GM12891 (cell line): ENCODE measurements around the gene SMCR8. TPM values are rescaled to one million over a fixed set of nuclear protein-coding genes. Genes with fewer than 3 reads are reported as not detected.

Experiments
- DNase-seq: peaks from one replicate; pipeline ENCODE4 v3.0.0; 2011; ENCODE audit warnings: low spot score; ENCODE audit not compliant: insufficient read length
- FAIRE-seq: peaks from 2 replicates; lab custom pipeline; 2011; peaks lifted over from hg19 to GRCh38; lab: Jason Lieb, UNC
- PAX5 ChIP-seq: IDR thresholded peaks from 2 replicates; pipeline ENCODE4 v1.6.1; 2011; ENCODE audit warnings: low read length, moderate library complexity, mild to moderate bottlenecking; ENCODE audit not compliant: insufficient read depth, severe bottlenecking
- POLR2A ChIP-seq: IDR thresholded peaks from 2 replicates; pipeline ENCODE4 v1.6.1; 2011; ENCODE audit warnings: low read depth, low read length, control low read depth
- POLR2AphosphoS5 ChIP-seq: IDR thresholded peaks from 2 replicates; pipeline ENCODE4 v1.6.1; 2011; ENCODE audit warnings: low read depth, low read length, control low read depth
- POU2F2 ChIP-seq: IDR thresholded peaks from 2 replicates; pipeline ENCODE4 v1.6.1; 2011; ENCODE audit warnings: low read depth, mild to moderate bottlenecking, control low read depth, low read length, moderate library complexity
- SPI1 ChIP-seq: IDR thresholded peaks from 2 replicates; pipeline ENCODE4 v1.6.1; 2011; ENCODE audit warnings: low read depth, low read length, control low read depth
- TAF1 ChIP-seq: IDR thresholded peaks from 2 replicates; pipeline ENCODE4 v1.6.1; 2011; ENCODE audit warnings: low read depth, low read length, control low read depth
- polyA plus RNA-seq: library from polyadenylated mRNA; unstranded; fragments of >200 nt; gene quantifications from one replicate; pipeline ENCODE4 v1.2.1, GENCODE V29; 2012; ENCODE audit warnings: low read depth, missing spikeins, inconsistent platforms; ENCODE audit not compliant: missing spikeins

Gene SMCR8
- 7.8 TPM for polyA plus RNA-seq

- FAIRE-seq (peak; percentile 98), DNase-seq (peak; percentile 89)
- peak; percentile 35 for TF ChIP-seq PAX5
- TF ChIP-seq POLR2A: peak; percentile 64
- TF ChIP-seq POU2F2: 0 out of 2 replicates have a peak, but pooled peaks have one; percentile 38
- TF ChIP-seq TAF1: peak; percentile 87
- TF ChIP-seq SPI1: peak; percentile 29; the same call in 1 of the 2 replicates
- peak; percentile 59; the same call in 1 of the 2 replicates for TF ChIP-seq POLR2AphosphoS5
These were observed at the start of gene SMCR8, which contains the start of gene TOP3A for GRCh38 chr17:18314731-18315561. Gene SMCR8, plus strand, starts transcription at chr17:18315293. Its CDS starts 497 bp downstream, at chr17:18315790. Gene TOP3A, minus strand, starts transcription at chr17:18314994. Its CDS starts 216 bp downstream, at chr17:18314778.

GRCh38 chr17:18267366-18267765 lies 47.7 kb upstream of the SMCR8 start:
- TF ChIP-seq POLR2A: no peak
- no peak for TF ChIP-seq POLR2AphosphoS5
- TF ChIP-seq TAF1: no peak
- no peak for TF ChIP-seq PAX5
- TF ChIP-seq POU2F2: no peak
- no peak for TF ChIP-seq SPI1
- FAIRE-seq (no peak), DNase-seq (no peak)

GRCh38 chr17:18267927-18268711 lies 47.0 kb upstream of the SMCR8 start:
- no peak for FAIRE-seq
- no peak for DNase-seq
- no peak for TF ChIP-seq PAX5
- no peak for TF ChIP-seq SPI1
- TF ChIP-seq TAF1: no peak
- TF ChIP-seq POLR2AphosphoS5: no peak
- no peak for TF ChIP-seq POLR2A
- no peak for TF ChIP-seq POU2F2

- DNase-seq: no peak
- no peak for FAIRE-seq
- no peak for TF ChIP-seq SPI1
- TF ChIP-seq PAX5: no peak
- TF ChIP-seq POLR2A: no peak
These were observed 44.8 kb upstream of the SMCR8 start for GRCh38 chr17:18270046-18270931.

- TF ChIP-seq TAF1 (no peak), POU2F2 (no peak), SPI1 (no peak), POLR2A (no peak), PAX5 (no peak), POLR2AphosphoS5 (no peak)
- DNase-seq (no peak), FAIRE-seq (no peak)
These were observed 38.0 kb upstream of the SMCR8 start for GRCh38 chr17:18277076-18277475.

GRCh38 chr17:18278867-18279266 lies 36.2 kb upstream of the SMCR8 start:
- FAIRE-seq (no peak), DNase-seq (no peak)
- TF ChIP-seq POLR2A (no peak), SPI1 (no peak), PAX5 (no peak), POLR2AphosphoS5 (no peak), POU2F2 (no peak), TAF1 (no peak)

- no peak for TF ChIP-seq POLR2A
- FAIRE-seq (no peak), DNase-seq (no peak)
These were observed 34.8 kb upstream of the SMCR8 start for GRCh38 chr17:18280249-18280648.

- no peak for DNase-seq
- TF ChIP-seq PAX5 (no peak), POU2F2 (no peak), POLR2AphosphoS5 (no peak), SPI1 (no peak), TAF1 (no peak), POLR2A (no peak)
These were observed 34.2 kb upstream of the SMCR8 start for GRCh38 chr17:18280766-18281371.

More at GRCh38 chr17:18280766-18281371, 34.2 kb upstream of the SMCR8 start:
- no peak for FAIRE-seq
